H9 (cell line): ENCODE data around the gene TMTC2. TPM values are rescaled to one million over a fixed set of nuclear protein-coding genes. Genes with fewer than 3 reads are reported as not detected.

Experiments used
- DNase-seq: peaks from one replicate; pipeline ENCODE4 v3.0.0-alpha.2; 2017
- H2AFZ ChIP-seq: one replicate; pipeline ENCODE4 v1.6.1; 2013; ENCODE audit warnings: mild to moderate bottlenecking, low read length, control low read depth, moderate library complexity
- H2AK5ac ChIP-seq: 2 replicates; pipeline ENCODE4 v1.6.1; 2013; ENCODE audit warnings: low read length, control low read depth, mixed read lengths; ENCODE audit not compliant: insufficient read length
- H2BK120ac ChIP-seq: one replicate; pipeline ENCODE4 v1.6.1; 2013; ENCODE audit warnings: low read depth, mild to moderate bottlenecking, low read length, control low read depth, inconsistent platforms; ENCODE audit not compliant: poor library complexity, severe bottlenecking
- H2BK12ac ChIP-seq: 2 replicates; pipeline ENCODE4 v1.6.1; 2013; ENCODE audit warnings: low read length, control low read depth, mixed read lengths, low read depth; ENCODE audit not compliant: insufficient read length
- H2BK15ac ChIP-seq: 2 replicates; pipeline ENCODE4 v1.6.1; 2013; ENCODE audit warnings: low read depth, low read length, control low read depth
- H2BK20ac ChIP-seq: one replicate; pipeline ENCODE4 v1.6.1; 2013; ENCODE audit warnings: low read depth, mild to moderate bottlenecking, low read length, control low read depth, inconsistent platforms; ENCODE audit not compliant: poor library complexity, severe bottlenecking
- H2BK5ac ChIP-seq: 2 replicates; pipeline ENCODE4 v1.6.1; 2013; ENCODE audit warnings: low read length, control low read depth, mixed read lengths; ENCODE audit not compliant: insufficient read length
- H3K14ac ChIP-seq: 2 replicates; pipeline ENCODE4 v1.6.1; 2013; ENCODE audit warnings: low read length, control low read depth; ENCODE audit not compliant: insufficient read depth
- H3K18ac ChIP-seq: 2 replicates; pipeline ENCODE4 v1.6.1; 2013; ENCODE audit warnings: low read depth, mild to moderate bottlenecking, mixed read lengths, low read length, control low read depth; ENCODE audit not compliant: insufficient read length
- H3K23ac ChIP-seq: 2 replicates; pipeline ENCODE4 v1.6.1; 2013; ENCODE audit warnings: low read length, control low read depth, mixed read lengths, low read depth; ENCODE audit not compliant: insufficient read length
- H3K23me2 ChIP-seq: 2 replicates; pipeline ENCODE4 v1.6.1; 2013; ENCODE audit warnings: low read depth, mild to moderate bottlenecking, mixed read lengths, low read length, control low read depth; ENCODE audit not compliant: insufficient read length, poor library complexity, severe bottlenecking
- H3K27ac ChIP-seq: 2 replicates; pipeline ENCODE4 v1.5.1; 2013; ENCODE audit warnings: low read length, control low read depth, mixed read lengths, low read depth; ENCODE audit not compliant: insufficient read length
- H3K27me3 ChIP-seq: 2 replicates; pipeline ENCODE4 v1.6.1; 2013; ENCODE audit warnings: low read length, control low read depth, inconsistent platforms; ENCODE audit not compliant: insufficient read depth
- H3K4ac ChIP-seq: 2 replicates; pipeline ENCODE4 v1.6.1; 2013; ENCODE audit warnings: low read depth, mild to moderate bottlenecking, control low read depth, inconsistent platforms, low read length, moderate library complexity
- H3K4me1 ChIP-seq: 2 replicates; pipeline ENCODE4 v1.6.1; 2013; ENCODE audit warnings: low read length, control low read depth, inconsistent platforms; ENCODE audit not compliant: insufficient read depth
- H3K4me2 ChIP-seq: 2 replicates; pipeline ENCODE4 v1.6.1; 2013; ENCODE audit warnings: low read length, control low read depth, mixed read lengths; ENCODE audit not compliant: insufficient read length, insufficient read depth
- H3K56ac ChIP-seq: 2 replicates; pipeline ENCODE4 v1.6.1; 2013; ENCODE audit warnings: low read depth, mild to moderate bottlenecking, mixed read lengths, low read length, control low read depth; ENCODE audit not compliant: insufficient read length
- H3K79me1 ChIP-seq: 2 replicates; pipeline ENCODE4 v1.6.1; 2013; ENCODE audit warnings: low read depth, mild to moderate bottlenecking, moderate library complexity, low read length, control low read depth, inconsistent platforms; ENCODE audit not compliant: insufficient read depth, poor library complexity, severe bottlenecking
- H3K79me2 ChIP-seq: 2 replicates; pipeline ENCODE4 v1.6.1; 2013; ENCODE audit warnings: low read length, control low read depth, inconsistent platforms; ENCODE audit not compliant: insufficient read depth
- H3K9ac ChIP-seq: 2 replicates; pipeline ENCODE4 v1.6.1; 2013; ENCODE audit warnings: low read length, control low read depth, mixed read lengths; ENCODE audit not compliant: insufficient read length; ENCODE audit errors: extremely low read depth
- H3K9me3 ChIP-seq: one replicate; pipeline ENCODE4 v1.6.1; 2013; ENCODE audit warnings: low read depth, low read length, inconsistent platforms; ENCODE audit not compliant: control insufficient read depth
- H3T11ph ChIP-seq: one replicate; pipeline ENCODE4 v1.6.1; 2013; ENCODE audit warnings: mild to moderate bottlenecking, low read length, control low read depth, inconsistent platforms
- H4K20me1 ChIP-seq: one replicate; pipeline ENCODE4 v1.6.1; 2013; ENCODE audit not compliant: control insufficient read depth, insufficient read length, insufficient read depth
- H4K5ac ChIP-seq: 2 replicates; pipeline ENCODE4 v1.6.1; 2013; ENCODE audit warnings: low read depth, mild to moderate bottlenecking, mixed read lengths, low read length, control low read depth; ENCODE audit not compliant: insufficient read length
- H4K8ac ChIP-seq: replicated peaks from 2 replicates; pipeline ENCODE4 v1.6.1; 2013; ENCODE audit warnings: low read length, control low read depth, mixed read lengths, low read depth; ENCODE audit not compliant: insufficient read length
- H4K91ac ChIP-seq: 2 replicates; pipeline ENCODE4 v1.6.1; 2013; ENCODE audit warnings: low read depth, mild to moderate bottlenecking, moderate library complexity, mixed read lengths, low read length, control low read depth; ENCODE audit not compliant: insufficient read length
- H3K27ac Mint-ChIP-seq, 3 experiments: 2 replicates in 2 of 3; 3 replicates in 1 of 3; pipeline ENCODE4 v1.8.0; 2020 to 2021; ENCODE audit warnings: mixed read lengths in 3 of 3, mild to moderate bottlenecking in 1 of 3, moderate library complexity in 1 of 3
- H3K27me3 Mint-ChIP-seq: 2 replicates; pipeline ENCODE4 v1.8.0; 2021; ENCODE audit warnings: low read depth, mild to moderate bottlenecking, moderate library complexity, mixed read lengths
- H3K36me3 Mint-ChIP-seq, 3 experiments: 2 replicates in 2 of 3; 3 replicates in 1 of 3; pipeline ENCODE4 v1.8.0; 2020 to 2021; ENCODE audit warnings: low read depth in 3 of 3, mixed read lengths in 3 of 3; ENCODE audit not compliant: insufficient read depth in 1 of 3
- H3K4me1 Mint-ChIP-seq, 2 experiments: 2 replicates each; pipeline ENCODE4 v1.8.0; 2020; ENCODE audit warnings: mixed read lengths in 2 of 2
- H3K4me3 Mint-ChIP-seq, 2 experiments: 2 replicates in 1 of 2; 3 replicates in 1 of 2; pipeline ENCODE4 v1.8.0; 2020 to 2021; ENCODE audit warnings: mild to moderate bottlenecking in 2 of 2, mixed read lengths in 2 of 2, moderate library complexity in 1 of 2
- H3K9me3 Mint-ChIP-seq, 2 experiments: 2 replicates in 1 of 2; 3 replicates in 1 of 2; pipeline ENCODE4 v1.8.0; 2020; ENCODE audit warnings: mild to moderate bottlenecking in 2 of 2, mixed read lengths in 2 of 2, moderate library complexity in 1 of 2
- CTCF ChIP-seq: fragments of 200-600 bp; sonication (generic); conservative IDR thresholded peaks from 3 replicates; pipeline ENCODE4 v1.8.0; 2021; ENCODE audit warnings: antibody characterized with exemption, mild to moderate bottlenecking
- WGBS: extraction: QIAGEN DNeasy Blood & Tissue Kit; methylation state at CpG from one replicate; pipeline ENCODE4 v1.1.7; 2013; ENCODE audit warnings: missing lambda C conversion rate, low lambda C conversion rate, mixed read lengths; ENCODE audit not compliant: insufficient read length; ENCODE audit errors: extremely low coverage; 5-methylcytosine and 5-hydroxymethylcytosine counted together
- total RNA-seq: library from RNA; stranded (reverse); gene quantifications from 2 replicates; pipeline ENCODE4 v1.2.1, GENCODE V29; 2021

TMTC2 gene
- total RNA-seq, 1 experiment from 2014 or later, result 3.1 TPM

DNA sequence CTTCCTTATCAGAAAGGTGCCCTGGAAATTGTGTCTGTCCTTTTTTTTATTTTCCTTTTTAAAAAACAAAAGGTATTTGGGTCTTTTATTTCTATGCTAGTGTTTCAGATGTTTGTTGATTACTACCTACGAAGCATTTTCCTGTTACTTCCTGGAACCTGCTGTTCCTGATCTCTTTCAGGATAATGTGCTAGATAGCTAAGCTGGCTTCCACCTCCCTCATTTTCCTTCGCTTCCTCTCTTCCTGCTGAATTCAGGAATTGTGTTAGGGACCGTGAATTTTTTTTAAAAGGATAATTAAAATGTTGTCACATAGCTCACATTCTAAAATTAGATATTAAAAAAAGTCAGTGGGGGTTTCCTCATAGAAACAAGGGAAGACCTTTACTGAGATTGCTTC is 27.7 kb downstream of the TMTC2 start:
- no peak overlapping the region for H3K4ac ChIP-seq
- Mint-ChIP-seq H3K27me3 (no peaks in the 10 kb centered on the region), H3K27ac (no peak overlapping the region), H3K9me3 (peaks cover 4% of the 10 kb centered on the region in 2 experiments; a peak in 2 of 5 replicates), H3K4me1 (peaks cover 2 to 9% of the 10 kb centered on the region in 2 experiments; a peak in 2 of 4 replicates), H3K4me3 (no peak overlapping the region), H3K36me3 (peaks cover 9 to 16% (median 10%) of the 10 kb centered on the region in 3 experiments)
- H3K9me3 ChIP-seq, result no peaks in the 10 kb centered on the region
- no peak overlapping the region for H3T11ph ChIP-seq
- no peak overlapping the region for H2BK5ac ChIP-seq
- H3K9ac ChIP-seq, result no peak overlapping the region
- no peak overlapping the region for H4K8ac ChIP-seq
- no peak overlapping the region for H3K18ac ChIP-seq
- no peaks in the 10 kb centered on the region for H3K79me1 ChIP-seq
- H2BK12ac ChIP-seq, result no peak overlapping the region
- no peak overlapping the region for H3K56ac ChIP-seq
- no peak overlapping the region for H2BK120ac ChIP-seq
- H3K23me2 ChIP-seq, result no peaks in the 10 kb centered on the region
- no peak for DNase-seq
- H3K23ac ChIP-seq, result no peak overlapping the region
- no peak overlapping the region for H2AFZ ChIP-seq
- H4K20me1 ChIP-seq, result no peaks in the 10 kb centered on the region
- H2BK15ac ChIP-seq, result no peak overlapping the region
- no peak overlapping the region for H4K5ac ChIP-seq
- H3K27ac ChIP-seq, result no peak overlapping the region
- no peak overlapping the region for H2AK5ac ChIP-seq
- no peak for TF ChIP-seq CTCF
- no peak overlapping the region for H4K91ac ChIP-seq
- no peaks in the 10 kb centered on the region for H3K79me2 ChIP-seq
- no CpG with 5 or more reads among the region's 3 CpGs for WGBS
- no peaks in the 10 kb centered on the region; the same call in 1 of the 2 replicates for H3K4me1 ChIP-seq
- H2BK20ac ChIP-seq, result no peak overlapping the region
- H3K4me2 ChIP-seq, result no peak overlapping the region
- H3K27me3 ChIP-seq, result no peaks in the 10 kb centered on the region
- H3K14ac ChIP-seq, result no peak overlapping the region
